ENCODE data around the gene SYTL5. TPM values are rescaled to one million over a fixed set of nuclear protein-coding genes. Genes with fewer than 3 reads are reported as not detected.
A peak's percentile ranks its signal among the peaks of the same experiment; 100 is the strongest.

SYTL5 gene
- total and polyA plus RNA-seq, 8 donors: 0.50 to 7.7 (median 4.2) TPM

GRCh38 chrX:38154818-38155217 lies 148.5 kb downstream of the SYTL5 start:
- no peak for TF ChIP-seq CTCF (IDR thresholded peaks at IDR 0.05)
- H3K27ac ChIP-seq: no peak overlapping the region
- no peaks in the 10 kb centered on the region for H3K27me3 ChIP-seq
- intact Hi-C loops (cut with DNase I): no loop called here
- no peaks in the 10 kb centered on the region for H3K36me3 ChIP-seq
- no peak overlapping the region for H3K4me3 ChIP-seq
- no peak for DNase-seq
- no peaks in the 10 kb centered on the region for H3K4me1 ChIP-seq
- H3K9me3 ChIP-seq: no peaks in the 10 kb centered on the region
- ATAC-seq: no peak

GRCh38 chrX:38156838-38157237 lies 150.5 kb downstream of the SYTL5 start:
- no peaks in the 10 kb centered on the region for H3K36me3 ChIP-seq
- TF ChIP-seq CTCF (IDR thresholded peaks at IDR 0.05): no peak
- DNase-seq: no peak

GRCh38 chrX:38163193-38163592 lies 156.8 kb downstream of the SYTL5 start:
- H3K9me3 ChIP-seq: no peaks in the 10 kb centered on the region
- no peaks in the 10 kb centered on the region for H3K36me3 ChIP-seq
- no peak for TF ChIP-seq CTCF (IDR thresholded peaks at IDR 0.05)
- no peaks in the 10 kb centered on the region for H3K27me3 ChIP-seq
- no peak for ATAC-seq
- no peak overlapping the region for H3K27ac ChIP-seq
- no peak overlapping the region for H3K4me3 ChIP-seq
- no peak for DNase-seq
- intact Hi-C loops (cut with DNase I): no loop called here
- H3K4me1 ChIP-seq: no peaks in the 10 kb centered on the region

More at GRCh38 chrX:38156838-38157237, 150.5 kb downstream of the SYTL5 start:
- no peak for ATAC-seq
- H3K9me3 ChIP-seq: no peaks in the 10 kb centered on the region
- H3K27ac ChIP-seq: no peak overlapping the region
- no peaks in the 10 kb centered on the region for H3K27me3 ChIP-seq
- intact Hi-C loops (cut with DNase I): no loop called here
- no peaks in the 10 kb centered on the region for H3K4me1 ChIP-seq
- H3K4me3 ChIP-seq: no peak overlapping the region

- no peaks in the 10 kb centered on the region for H3K9me3 ChIP-seq
- intact Hi-C loops (cut with DNase I): no loop called here
- no peak for ATAC-seq
Measured at GRCh38 chrX:38165023-38165422, 158.7 kb downstream of the SYTL5 start.

GRCh38 chrX:38166478-38167083 lies 160.2 kb downstream of the SYTL5 start:
- H3K36me3 ChIP-seq: no peaks in the 10 kb centered on the region
- no peak overlapping the region for H3K4me3 ChIP-seq
- ATAC-seq: no peak
- H3K27me3 ChIP-seq: no peaks in the 10 kb centered on the region
- H3K27ac ChIP-seq: no peak overlapping the region
- peak; percentile 32 to 59 for TF ChIP-seq CTCF (IDR thresholded peaks at IDR 0.05)
- intact Hi-C loops (cut with DNase I): no loop called here
- no peaks in the 10 kb centered on the region for H3K9me3 ChIP-seq
- DNase-seq: peak in 2 of 4 donors; percentile 22 to 28
- no peaks in the 10 kb centered on the region for H3K4me1 ChIP-seq

More at GRCh38 chrX:38165023-38165422, 158.7 kb downstream of the SYTL5 start:
- H3K4me1 ChIP-seq: no peaks in the 10 kb centered on the region
- no peak for TF ChIP-seq CTCF (IDR thresholded peaks at IDR 0.05)
- H3K36me3 ChIP-seq: no peaks in the 10 kb centered on the region
- H3K27ac ChIP-seq: no peak overlapping the region
- no peak for DNase-seq
- H3K4me3 ChIP-seq: no peak overlapping the region
- H3K27me3 ChIP-seq: no peaks in the 10 kb centered on the region
